Ovary (tissue), 9 donors: ENCODE data around the gene THTPA. TPM values are rescaled to one million over a fixed set of nuclear protein-coding genes. Genes with fewer than 3 reads are reported as not detected.

Source experiments
- DNase-seq, 5 donors: peaks; one replicate each; pipeline ENCODE4 v3.0.0-alpha.2; 2019 to 2020
- H3K27ac ChIP-seq, 2 donors: fragments of 200-600 bp; one replicate each; pipeline versions ENCODE4 v1.5.1 to v1.8.0; 2019 to 2022
- H3K27me3 ChIP-seq: fragments of 200-600 bp; one replicate; pipeline ENCODE4 v1.8.0; 2022
- H3K36me3 ChIP-seq: fragments of 200-600 bp; sonication (generic); one replicate; pipeline ENCODE4 v1.5.1; 2019
- H3K4me1 ChIP-seq: one replicate; pipeline ENCODE4 v1.8.1; 2013; ENCODE audit warnings: mild to moderate bottlenecking, moderate library complexity; ENCODE audit not compliant: insufficient read depth
- H3K4me3 ChIP-seq: fragments of 200-600 bp; sonication (generic); one replicate; pipeline ENCODE4 v1.5.1; 2017
- H3K9me3 ChIP-seq, 2 donors: fragments of 200-600 bp in 1 of 2; sonication (generic) in 1 of 2; one replicate each; pipeline versions ENCODE4 v1.5.1 to v1.8.1; 2013 to 2019; ENCODE audit warnings: mild to moderate bottlenecking in 1 of 2, moderate library complexity in 1 of 2
- CTCF ChIP-seq, 3 donors: fragments of 450-650 bp in 2 of 3; fragments of 200-600 bp in 1 of 3; IDR thresholded peaks; one replicate each; pipeline versions ENCODE4 v1.5.1 to v1.8.0; 2016 to 2022; ENCODE audit warnings: antibody characterized with exemption in 3 of 3, mild to moderate bottlenecking in 1 of 3
- EP300 ChIP-seq: sonication (generic); formaldehyde crosslinking; IDR thresholded peaks from one replicate; pipeline ENCODE4 v1.6.1; 2017; ENCODE audit warnings: antibody characterized with exemption
- POLR2A ChIP-seq: fragments of 450-650 bp; IDR thresholded peaks from one replicate; pipeline ENCODE4 v1.6.1; 2017; ENCODE audit warnings: antibody characterized with exemption, mild to moderate bottlenecking, moderate library complexity
- WGBS, 3 donors: extraction: QIAGEN DNeasy Blood & Tissue Kit in 1 of 3; methylation state at CpG; one replicate each; pipeline versions ENCODE4 v1.1.5 to v1.1.7; 2013 to 2017; 5-methylcytosine and 5-hydroxymethylcytosine counted together
- intact Hi-C, 4 donors: fragments of 100-400 bp; cut with DNase I; formaldehyde crosslinking; loops; one replicate each; pipeline versions ENCODE4 v1.11.0 to v1.15.1; 2022 to 2023
- polyA plus RNA-seq, 2 donors: library from polyadenylated mRNA; stranded (reverse); fragments of 200-250 nt in 1 of 2; fragments of 350-450 nt in 1 of 2; fragmentation: Illumina TruSeq in 1 of 2; extraction: RNeasy Lipid Tissue Mini Kit (QIAGEN cat#74804) in 1 of 2; gene quantifications; one replicate each; pipeline ENCODE4 v1.2.3, GENCODE V29; 2013 to 2014
- total RNA-seq, 7 donors: library from RNA; depleted of rRNA in 2 of 7; stranded (reverse); fragments of >200 nt in 2 of 7; fragmentation: NEBNext Ultra II Directional in 3 of 7; extraction: Animal tissue kit (Norgen Biotek cat#: 25700) in 3 of 7; gene quantifications; one replicate each; pipeline versions ENCODE4 v1.1.0 to v1.2.4, GENCODE V29; 2016 to 2023
- donor health status: DM: no; HTN: no; CAD: no; lungs with moderate emphysema.
- donor health status: DM: no; HTN: no; CAD: no.
- donor health status: Bipolar disorder and iron deficiency.
- donor health status: DM: yes; HTN: yes; CAD: no.
- donor health status: DM: no; HTN: no; CAD: no.
- donor health status: DM: yes; HTN: yes; CAD: no.

THTPA gene
- total and polyA plus RNA-seq, 9 donors = 11.5 to 22.3 (median 19.4) TPM

GRCh38 chr14:23540141-23540469 lies 16.0 kb upstream of the THTPA start:
- Histone ChIP-seq H3K4me1 (no peaks in the 10 kb centered on the region), H3K27ac (no peak overlapping the region), H3K27me3 (no peaks in the 10 kb centered on the region), H3K36me3 (no peaks in the 10 kb centered on the region), H3K9me3 (no peaks in the 10 kb centered on the region), H3K4me3 (no peak overlapping the region)
- intact Hi-C loops = loop anchor here in 1 of 4 donors (5.0 kb wide), 1 partner anchor 58 kb away; no protein-coding TSS in a partner anchor
- no peak for DNase-seq
- 86 to 91% (median 87%) methylated on average over 4 of the region's 4 CpGs for WGBS, 3 donors
- no peak for TF ChIP-seq EP300
- TF ChIP-seq POLR2A = no peak
- TF ChIP-seq CTCF (IDR thresholded peaks at IDR 0.05) = no peak

GRCh38 chr14:23542261-23542660 lies 13.8 kb upstream of the THTPA start:
- intact Hi-C loops = loop anchor here in 1 of 4 donors (5.0 kb wide), 1 partner anchor 60 kb away; no protein-coding TSS in a partner anchor

GRCh38 chr14:23543403-23543802 lies 12.7 kb upstream of the THTPA start:
- Histone ChIP-seq H3K36me3 (no peaks in the 10 kb centered on the region), H3K27me3 (no peaks in the 10 kb centered on the region), H3K9me3 (no peaks in the 10 kb centered on the region), H3K4me1 (no peaks in the 10 kb centered on the region), H3K27ac (no peak overlapping the region), H3K4me3 (no peak overlapping the region)
- TF ChIP-seq CTCF (IDR thresholded peaks at IDR 0.05) = no peak
- no peak for TF ChIP-seq POLR2A
- TF ChIP-seq EP300 = no peak
- DNase-seq = no peak
- 91 to 97% (median 96%) methylated on average over 5 of the region's 5 CpGs for WGBS, 3 donors
- intact Hi-C loops = loop anchor here in 1 of 4 donors (5.0 kb wide), 1 partner anchor 61 kb away; no protein-coding TSS in a partner anchor

More at GRCh38 chr14:23542261-23542660, 13.8 kb upstream of the THTPA start:
- no peak for TF ChIP-seq CTCF (IDR thresholded peaks at IDR 0.05)
- no peak for TF ChIP-seq POLR2A
- no peak for TF ChIP-seq EP300
- Histone ChIP-seq H3K36me3 (no peaks in the 10 kb centered on the region), H3K4me1 (no peaks in the 10 kb centered on the region), H3K4me3 (no peak overlapping the region), H3K27me3 (no peaks in the 10 kb centered on the region), H3K9me3 (no peaks in the 10 kb centered on the region), H3K27ac (no peak overlapping the region)
- 72 to 84% (median 80%) methylated on average over 5 of the region's 5 CpGs for WGBS, 3 donors
- DNase-seq = no peak

- no peaks in the 10 kb centered on the region for H3K36me3 ChIP-seq
- no peaks in the 10 kb centered on the region for H3K9me3 ChIP-seq
- H3K4me1 ChIP-seq = no peaks in the 10 kb centered on the region
- no peak for DNase-seq
- TF ChIP-seq POLR2A = no peak
- no peak for TF ChIP-seq EP300
- TF ChIP-seq CTCF (IDR thresholded peaks at IDR 0.05) = no peak
- intact Hi-C loops = loop anchor here in 2 of 4 donors (5.0 kb wide), 2 partner anchors 62 to 67 kb away; no protein-coding TSS in a partner anchor
- WGBS, 3 donors = 48 to 55% (median 49%) methylated on average over 25 of the region's 25 CpGs
- H3K27ac ChIP-seq = no peak overlapping the region
- no peaks in the 10 kb centered on the region for H3K27me3 ChIP-seq
- H3K4me3 ChIP-seq = no peak overlapping the region
These were observed 11.3 kb upstream of the THTPA start for GRCh38 chr14:23544511-23545447.
